Measurements from ENCODE around the gene CCDC97. TPM values are rescaled to one million over a fixed set of nuclear protein-coding genes. Genes with fewer than 3 reads are reported as not detected.
"Not testable (repeated sequence)": the region's sequence is repeated elsewhere in the genome, so short reads cannot be mapped to it uniquely, and the experiment has no call there.

CCDC97 gene
- total RNA-seq, 4 donors from 2014 or later: 8.6 to 15.3 (median 15.1) TPM

GRCh38 chr19:41288673-41289530 is 21.1 kb upstream of the CCDC97 start:
- intact Hi-C loops (cut with DNase I; ENCODE audit: low total_unique reads): no loop called here
- no peak for TF ChIP-seq POLR2A (IDR thresholded peaks at IDR 0.05)
- no peak for TF ChIP-seq CTCF (IDR thresholded peaks at IDR 0.05 in 4 of 5, conservative IDR thresholded peaks at IDR 0.05 in 1 of 5)
- no peak overlapping the region for H3K4me3 ChIP-seq
- in situ Hi-C loops (cut with MboI; ENCODE audit: low sequenced_read_pairs in 4 of 4): no loop called here
- H3K27me3 ChIP-seq: no peaks in the 10 kb centered on the region
- peaks cover 6 to 84% of the 10 kb centered on the region in 2 donors for H3K36me3 ChIP-seq
- ATAC-seq (no peak), DNase-seq (no peak)
- H3K4me1 ChIP-seq: no peaks in the 10 kb centered on the region
- H3K9me3 ChIP-seq: no peaks in the 10 kb centered on the region
- H3K27ac ChIP-seq: no peak overlapping the region

GRCh38 chr19:41289814-41290213 is 20.2 kb upstream of the CCDC97 start:
- peaks cover 6 to 84% of the 10 kb centered on the region in 2 donors for H3K36me3 ChIP-seq
- DNase-seq; H3K4me1 ChIP-seq; in situ Hi-C loops (cut with MboI; ENCODE audit: low sequenced_read_pairs in 4 of 4); H3K4me3 ChIP-seq; H3K27me3 ChIP-seq; H3K9me3 ChIP-seq; H3K27ac ChIP-seq; intact Hi-C loops (cut with DNase I; ENCODE audit: low total_unique reads); ATAC-seq: not testable (repeated sequence)

GRCh38 chr19:41294393-41294792 is 15.6 kb upstream of the CCDC97 start:
- no peak for ATAC-seq
- TF ChIP-seq CTCF (IDR thresholded peaks at IDR 0.05 in 4 of 5, conservative IDR thresholded peaks at IDR 0.05 in 1 of 5) (no peak), POLR2A (IDR thresholded peaks at IDR 0.05) (no peak)

GRCh38 chr19:41295499-41295898 is 14.5 kb upstream of the CCDC97 start:
- ATAC-seq: no peak
- no peaks in the 10 kb centered on the region for H3K27me3 ChIP-seq
- peaks cover 33 to 43% of the 10 kb centered on the region in 2 donors for H3K4me1 ChIP-seq
- peaks cover 3 to 63% of the 10 kb centered on the region in 2 donors for H3K36me3 ChIP-seq
- DNase-seq: no peak
- H3K4me3 ChIP-seq: no peak overlapping the region
- intact Hi-C loops (cut with DNase I; ENCODE audit: low total_unique reads) (no loop called here), in situ Hi-C loops (cut with MboI; ENCODE audit: low sequenced_read_pairs in 4 of 4) (no loop called here)
- no peak for TF ChIP-seq POLR2A (IDR thresholded peaks at IDR 0.05)
- TF ChIP-seq CTCF (IDR thresholded peaks at IDR 0.05 in 4 of 5, conservative IDR thresholded peaks at IDR 0.05 in 1 of 5): no peak
- no peaks in the 10 kb centered on the region for H3K9me3 ChIP-seq
- H3K27ac ChIP-seq: peak overlapping the region in 2 of 4 donors; percentile 9 to 81

More at GRCh38 chr19:41294393-41294792, 15.6 kb upstream of the CCDC97 start:
- no peak overlapping the region for H3K4me3 ChIP-seq
- H3K27ac ChIP-seq: no peak overlapping the region
- DNase-seq: no peak
- intact Hi-C loops (cut with DNase I; ENCODE audit: low total_unique reads) (no loop called here), in situ Hi-C loops (cut with MboI; ENCODE audit: low sequenced_read_pairs in 4 of 4) (no loop called here)
- H3K27me3 ChIP-seq: no peaks in the 10 kb centered on the region
- no peaks in the 10 kb centered on the region for H3K9me3 ChIP-seq
- H3K36me3 ChIP-seq: peaks cover 3 to 72% of the 10 kb centered on the region in 2 donors
- peaks cover 22 to 32% of the 10 kb centered on the region in 2 donors for H3K4me1 ChIP-seq

- TF ChIP-seq POLR2A (IDR thresholded peaks at IDR 0.05) (no peak), CTCF (IDR thresholded peaks at IDR 0.05 in 4 of 5, conservative IDR thresholded peaks at IDR 0.05 in 1 of 5) (no peak)
- H3K36me3 ChIP-seq: peaks cover 3 to 66% of the 10 kb centered on the region in 2 donors
- no peaks in the 10 kb centered on the region for H3K9me3 ChIP-seq
- no peaks in the 10 kb centered on the region for H3K27me3 ChIP-seq
- intact Hi-C loops (cut with DNase I; ENCODE audit: low total_unique reads) (no loop called here), in situ Hi-C loops (cut with MboI; ENCODE audit: low sequenced_read_pairs in 4 of 4) (no loop called here)
- no peak for ATAC-seq
- peaks cover 35 to 52% of the 10 kb centered on the region in 2 donors for H3K4me1 ChIP-seq
- no peak overlapping the region for H3K4me3 ChIP-seq
- no peak for DNase-seq
- peak overlapping the region; percentile 81 to 89 (median 88) for H3K27ac ChIP-seq
These were observed 13.5 kb upstream of the CCDC97 start for GRCh38 chr19:41296433-41296871.

Data from gastrocnemius medialis (tissue), 4 donors.